ENCODE results near the gene PHLDA3. TPM values are rescaled to one million over a fixed set of nuclear protein-coding genes. Genes with fewer than 3 reads are reported as not detected.

PHLDA3 gene
- total and polyA plus RNA-seq, 2 of the 13 experiments (the other 11 are each of a cell fraction or from before 2014, with no cell fraction given), result 16.7 to 33.6 TPM

DNA sequence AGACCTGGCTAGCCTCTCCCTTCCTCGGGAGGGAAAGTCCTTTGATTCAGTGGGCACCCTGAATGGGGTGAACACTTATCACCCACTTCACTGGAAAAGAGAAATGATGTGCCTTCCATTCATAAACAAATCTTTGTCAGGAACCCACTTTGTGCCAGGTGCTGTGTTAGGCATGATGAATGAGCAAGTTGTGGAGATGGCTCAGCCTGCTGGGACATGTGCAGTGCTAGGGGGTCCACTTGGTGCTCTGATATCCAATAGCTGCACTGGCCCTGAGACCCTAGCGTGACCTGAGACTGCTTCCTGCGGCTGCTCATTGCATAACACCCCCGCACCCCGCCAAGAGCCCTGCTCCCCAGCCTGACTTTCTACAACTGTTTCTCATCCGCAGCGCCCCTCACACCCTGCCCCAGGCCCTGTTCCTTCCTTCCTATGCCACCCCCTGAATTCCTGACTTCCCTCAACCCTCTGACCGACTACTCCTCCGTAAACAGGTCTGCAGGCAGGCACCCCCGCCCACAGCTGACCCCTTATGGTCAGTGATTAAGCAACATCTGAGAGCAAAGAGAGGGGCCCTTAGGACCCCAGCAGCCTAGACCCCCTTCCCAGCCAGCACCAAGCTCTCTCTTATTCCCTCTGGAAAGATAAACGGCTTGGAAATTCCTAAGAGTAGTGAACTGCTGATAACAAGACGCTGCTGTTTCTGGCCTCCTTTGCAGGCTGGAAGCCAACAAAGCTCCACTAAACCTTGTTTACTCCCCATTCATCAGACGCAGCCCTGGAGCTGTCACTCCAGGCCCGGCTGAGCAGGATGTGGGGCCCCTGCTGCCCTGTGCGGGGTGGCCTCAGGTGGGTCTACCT is 25.0 kb upstream of the PHLDA3 start (continued):
- TF ChIP-seq ZBTB33 (CRISPR knock-in tag; IDR thresholded peaks at IDR 0.05) (peak; percentile 82), GPN1 (CRISPR knock-in tag; IDR thresholded peaks at IDR 0.05; ENCODE audit: borderline replicate concordance) (no peak), TOE1 (CRISPR knock-in tag; IDR thresholded peaks at IDR 0.05) (no peak), PRDM10 (CRISPR knock-in tag; IDR thresholded peaks at IDR 0.05; ENCODE audit: low read depth) (no peak), SAP130 (CRISPR knock-in tag; IDR thresholded peaks at IDR 0.05; ENCODE audit: low read depth) (peak; percentile 48), SAFB2 (CRISPR knock-in tag; IDR thresholded peaks at IDR 0.05; ENCODE audit: borderline replicate concordance, low read depth) (no peak), BHLHE40 (IDR thresholded peaks at IDR 0.05; ENCODE audit: low read length) (no peak), GTF3A (CRISPR knock-in tag; conservative IDR thresholded peaks at IDR 0.05) (no peak), EP300 (IDR thresholded peaks at IDR 0.05; ENCODE audit: low read depth in 2 of 2, low read length in 2 of 2) (0 out of 4 replicates have a peak, but pooled peaks of 1 of the 2 experiments have one; percentile 11), EP300 (CRISPR knock-in tag; IDR thresholded peaks at IDR 0.05; ENCODE audit: borderline replicate concordance) (no peak), ZNF556 (CRISPR knock-in tag; IDR thresholded peaks at IDR 0.05; ENCODE audit: borderline replicate concordance) (no peak), NFATC3 (CRISPR knock-in tag; IDR thresholded peaks at IDR 0.05) (no peak), ZBTB7B (CRISPR knock-in tag; IDR thresholded peaks at IDR 0.05) (peak; percentile 85), NAIF1 (CRISPR knock-in tag; IDR thresholded peaks at IDR 0.05; ENCODE audit: borderline replicate concordance) (no peak)
- TF ChIP-seq, protein P1, sequence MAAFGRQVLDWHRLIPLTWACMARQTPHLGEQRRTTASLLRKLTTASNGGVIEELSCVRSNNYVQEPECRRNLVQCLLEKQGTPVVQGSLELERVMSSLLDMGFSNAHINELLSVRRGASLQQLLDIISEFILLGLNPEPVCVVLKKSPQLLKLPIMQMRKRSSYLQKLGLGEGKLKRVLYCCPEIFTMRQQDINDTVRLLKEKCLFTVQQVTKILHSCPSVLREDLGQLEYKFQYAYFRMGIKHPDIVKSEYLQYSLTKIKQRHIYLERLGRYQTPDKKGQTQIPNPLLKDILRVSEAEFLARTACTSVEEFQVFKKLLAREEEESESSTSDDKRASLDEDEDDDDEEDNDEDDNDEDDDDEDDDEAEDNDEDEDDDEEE (CRISPR knock-in tag; IDR thresholded peaks at IDR 0.05), result no peak
- TF ChIP-seq, protein P2, sequence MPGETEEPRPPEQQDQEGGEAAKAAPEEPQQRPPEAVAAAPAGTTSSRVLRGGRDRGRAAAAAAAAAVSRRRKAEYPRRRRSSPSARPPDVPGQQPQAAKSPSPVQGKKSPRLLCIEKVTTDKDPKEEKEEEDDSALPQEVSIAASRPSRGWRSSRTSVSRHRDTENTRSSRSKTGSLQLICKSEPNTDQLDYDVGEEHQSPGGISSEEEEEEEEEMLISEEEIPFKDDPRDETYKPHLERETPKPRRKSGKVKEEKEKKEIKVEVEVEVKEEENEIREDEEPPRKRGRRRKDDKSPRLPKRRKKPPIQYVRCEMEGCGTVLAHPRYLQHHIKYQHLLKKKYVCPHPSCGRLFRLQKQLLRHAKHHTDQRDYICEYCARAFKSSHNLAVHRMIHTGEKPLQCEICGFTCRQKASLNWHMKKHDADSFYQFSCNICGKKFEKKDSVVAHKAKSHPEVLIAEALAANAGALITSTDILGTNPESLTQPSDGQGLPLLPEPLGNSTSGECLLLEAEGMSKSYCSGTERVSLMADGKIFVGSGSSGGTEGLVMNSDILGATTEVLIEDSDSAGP (CRISPR knock-in tag; IDR thresholded peaks at IDR 0.05; ENCODE audit: borderline replicate concordance), result no peak
